GM21515 (cell line): Measurements from ENCODE around the gene FERMT1.
"Not testable (repeated sequence)": the region's sequence is repeated elsewhere in the genome, so short reads cannot be mapped to it uniquely, and the experiment has no call there.

Experiments
- ATAC-seq: cut with Tn5 transposase; IDR thresholded peaks from one replicate; pipeline ENCODE4 v1.9.1; 2021; ENCODE audit not compliant: unreplicated experiment

FERMT1 gene

DNA sequence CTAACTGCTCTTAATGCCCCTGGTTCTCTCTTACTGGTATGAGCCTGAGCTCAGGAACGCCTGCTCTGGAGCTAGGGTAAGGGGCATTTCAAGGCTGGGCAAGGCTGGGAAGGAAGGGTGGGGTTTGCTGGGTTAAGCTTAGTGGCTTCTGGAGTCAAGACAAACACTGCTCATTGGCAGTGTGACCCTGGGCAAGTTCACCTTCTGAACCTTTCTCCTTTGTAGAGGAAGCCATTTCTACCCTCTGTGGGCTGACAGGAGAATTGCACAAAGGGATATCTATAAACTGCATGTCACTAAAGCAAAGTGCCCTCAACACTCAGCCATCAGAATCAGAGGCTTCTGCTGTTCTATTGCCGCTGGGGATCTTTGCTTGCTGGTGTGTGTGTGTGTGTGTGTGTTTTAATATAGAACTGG is 48.7 kb downstream of the FERMT1 start:
- no peak for ATAC-seq

DNA sequence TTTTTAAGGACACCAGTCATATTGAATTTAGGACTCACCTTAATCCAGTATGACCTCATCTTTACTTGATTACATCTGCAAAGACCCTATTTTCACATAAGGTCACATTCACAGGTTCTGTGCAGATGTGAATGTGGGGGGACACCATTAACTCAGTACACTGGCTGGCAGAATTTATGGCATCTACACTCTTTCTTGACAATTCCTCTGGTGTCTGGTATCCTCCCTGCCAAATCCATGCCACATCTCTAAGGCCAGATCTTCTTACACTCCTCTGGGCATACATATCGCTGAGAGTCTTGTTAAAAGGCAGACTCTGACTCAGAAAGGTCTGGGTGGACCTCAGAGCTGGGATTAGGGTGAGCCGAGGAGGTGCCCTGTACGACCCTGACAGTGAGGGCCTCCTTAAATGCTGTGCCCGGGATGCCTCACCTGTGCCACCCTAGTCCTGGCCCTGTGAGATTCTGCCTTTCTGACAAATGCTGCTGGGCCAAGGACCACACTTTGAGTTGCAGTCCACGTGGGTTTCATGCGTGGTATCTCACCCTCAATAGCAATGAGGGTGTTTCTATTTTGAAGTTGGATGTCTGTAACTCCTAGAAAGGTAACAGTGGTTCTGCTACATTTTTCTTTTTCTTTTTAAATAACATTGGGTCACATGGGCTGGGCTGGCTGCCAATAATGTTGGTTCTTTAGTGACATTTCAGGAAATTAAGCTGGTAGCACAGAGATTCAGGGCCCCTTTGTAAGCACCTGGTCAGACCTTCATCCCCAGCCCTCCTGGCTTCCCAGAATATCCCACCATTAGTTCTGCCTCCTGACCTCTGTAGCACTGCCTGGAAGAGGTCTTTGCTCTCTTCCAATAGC is 51.8 kb downstream of the FERMT1 start:
- no peak for ATAC-seq

- ATAC-seq = no peak
Observed at GRCh38 chr20:6069669-6070068, 53.2 kb downstream of the FERMT1 start.

GRCh38 chr20:6067763-6068318 is 55.0 kb downstream of the FERMT1 start:
- no peak for ATAC-seq

GRCh38 chr20:6066582-6066981 is 56.2 kb downstream of the FERMT1 start:
- no peak for ATAC-seq

- no peak for ATAC-seq
Observed at GRCh38 chr20:6061544-6061943, 61.3 kb downstream of the FERMT1 start.

DNA sequence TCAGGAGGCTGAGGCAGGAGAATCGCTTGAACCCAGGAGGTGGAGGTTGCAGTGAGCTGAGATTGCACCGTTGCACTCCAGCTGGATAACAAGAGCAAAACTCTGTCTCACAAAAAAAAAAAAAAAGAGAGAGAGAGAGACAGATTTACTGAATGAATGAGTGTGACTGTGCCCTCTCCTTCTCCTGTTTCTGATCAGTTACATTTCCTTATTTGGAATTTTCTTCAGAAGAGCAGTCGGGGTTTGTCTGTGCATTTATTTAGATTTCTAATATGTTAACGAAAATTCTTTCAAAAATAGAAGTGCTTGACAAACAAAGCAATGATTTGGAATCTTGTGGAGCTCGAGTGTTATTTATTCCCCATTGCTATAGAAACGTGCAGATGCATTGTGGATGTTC is 62.6 kb downstream of the FERMT1 start:
- no peak for ATAC-seq

GRCh38 chr20:6058684-6059295 is 64.0 kb downstream of the FERMT1 start:
- ATAC-seq = no peak

DNA sequence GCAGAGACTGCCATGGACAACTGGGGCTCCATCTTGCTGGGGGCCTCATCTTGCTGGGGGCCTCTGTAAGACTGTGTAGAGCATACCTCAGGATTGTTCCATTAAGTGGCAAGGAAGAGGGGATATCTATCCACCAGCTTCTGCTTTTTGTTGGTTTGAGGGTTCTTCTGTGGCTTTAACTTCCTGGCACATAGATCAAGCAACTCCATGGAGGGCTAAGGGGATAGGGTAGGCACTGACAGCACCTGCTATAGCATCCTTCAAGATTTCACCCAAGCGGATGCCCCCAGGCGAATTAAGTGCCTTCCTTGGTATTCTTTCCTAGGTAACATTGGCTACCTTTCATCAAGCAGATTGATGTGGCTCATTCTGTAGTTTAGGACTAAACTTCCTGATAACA is 65.1 kb downstream of the FERMT1 start:
- no peak for ATAC-seq

- no peak for ATAC-seq
Observed at GRCh38 chr20:6057139-6057538, 65.7 kb downstream of the FERMT1 start.

GRCh38 chr20:6055981-6056569 is 66.8 kb downstream of the FERMT1 start:
- ATAC-seq = no peak

DNA sequence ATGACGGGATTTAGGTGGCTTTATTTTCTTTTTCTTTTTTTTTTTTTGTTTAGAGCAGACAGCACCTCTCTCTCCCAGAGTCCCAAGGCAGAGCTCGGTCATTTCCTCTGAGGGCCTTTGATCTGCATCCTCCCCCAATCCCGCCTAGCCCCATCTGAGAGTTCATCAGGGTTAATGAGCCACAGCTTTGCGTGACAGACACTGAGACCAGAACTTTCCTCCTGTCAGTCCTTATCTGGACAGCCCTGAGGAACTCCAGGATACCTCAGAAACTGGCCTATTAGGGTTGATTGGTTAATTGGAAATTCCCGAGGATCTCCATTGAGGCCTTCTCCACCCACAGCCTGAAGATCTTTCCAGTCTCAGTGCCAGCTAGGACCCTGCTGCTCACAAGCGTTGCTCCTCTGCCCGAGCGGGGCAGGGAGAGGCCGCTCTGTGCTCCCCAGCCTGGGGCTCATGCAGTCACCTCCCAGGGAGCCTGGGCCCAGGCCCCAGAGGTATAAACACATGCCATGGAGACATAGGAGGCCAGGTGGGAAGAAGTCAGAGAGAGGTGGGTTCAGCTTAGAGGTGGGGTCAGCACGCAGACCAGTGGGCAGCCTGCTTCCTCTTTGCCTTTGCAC is 67.6 kb downstream of the FERMT1 start:
- no peak for ATAC-seq

DNA sequence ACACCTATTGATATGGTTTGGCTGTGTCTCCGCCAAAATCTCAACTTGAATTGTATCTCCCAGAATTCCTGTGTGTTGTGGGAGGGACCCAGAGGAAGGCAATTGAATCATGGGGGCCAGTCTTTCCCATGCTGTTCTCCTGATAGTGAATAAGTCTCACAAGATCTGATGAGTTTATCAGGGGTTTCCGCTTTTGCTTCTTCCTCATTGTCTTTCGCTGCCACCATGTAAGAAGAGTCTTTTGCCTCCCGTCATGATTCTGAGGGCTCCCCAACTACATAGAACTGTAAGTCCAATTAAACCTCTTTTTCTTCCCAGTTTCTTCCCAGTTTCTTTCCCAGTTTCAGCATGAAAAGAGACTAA is 68.2 kb downstream of the FERMT1 start:
- not testable (repeated sequence) for ATAC-seq

DNA sequence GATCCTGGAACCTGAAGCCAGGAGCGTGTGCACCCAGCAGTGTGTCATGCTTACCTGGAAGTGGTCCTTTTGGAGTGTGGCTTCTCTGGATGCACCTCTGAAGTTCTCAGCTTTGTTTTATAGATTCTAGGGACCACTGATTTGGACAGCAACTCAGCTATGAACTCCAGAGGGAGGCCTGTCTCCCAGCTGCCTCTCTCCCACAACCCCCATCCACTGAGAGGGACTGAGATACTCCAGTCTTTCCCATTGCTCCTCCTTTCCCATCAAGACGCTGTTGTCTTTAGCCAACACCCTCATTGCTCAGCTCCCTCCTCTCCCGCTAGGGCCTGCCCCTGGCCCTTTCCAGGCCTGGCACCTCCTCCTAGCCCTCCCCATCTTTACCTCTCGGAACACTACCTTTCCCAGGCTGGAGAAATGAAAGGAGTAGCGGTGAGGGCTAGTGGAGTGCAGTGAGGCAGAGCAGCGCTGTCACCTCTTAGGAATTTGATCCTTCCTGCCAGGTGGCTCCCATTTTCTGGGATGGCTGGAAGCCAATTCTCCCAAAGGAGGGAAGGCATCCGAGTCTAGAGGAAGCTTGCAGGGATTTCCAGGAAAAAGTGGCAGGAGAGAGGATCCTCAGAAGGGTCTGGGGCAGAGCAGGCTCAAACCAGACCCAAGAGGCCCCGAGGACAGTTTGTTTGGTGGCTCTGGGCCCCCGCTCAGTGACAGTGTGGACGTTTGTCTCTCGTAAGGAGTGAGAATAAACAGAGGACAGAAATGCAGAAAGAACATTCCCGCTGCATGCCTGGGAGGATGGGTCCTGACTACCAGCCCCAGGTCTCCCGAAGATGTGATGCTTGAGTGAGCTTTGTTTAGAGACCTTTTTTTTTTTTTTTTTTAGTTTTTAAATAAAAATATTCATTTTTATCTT is 68.8 kb downstream of the FERMT1 start, which contains the start of gene LRRN4:
Gene LRRN4 (minus strand): TSS at position 285 of the 913 bp plus-strand sequence. CDS start 1,261 bp downstream, outside the sequence.
- ATAC-seq = no peak

GRCh38 chr20:6053064-6053775 is 69.6 kb downstream of the FERMT1 start:
- ATAC-seq = no peak

DNA sequence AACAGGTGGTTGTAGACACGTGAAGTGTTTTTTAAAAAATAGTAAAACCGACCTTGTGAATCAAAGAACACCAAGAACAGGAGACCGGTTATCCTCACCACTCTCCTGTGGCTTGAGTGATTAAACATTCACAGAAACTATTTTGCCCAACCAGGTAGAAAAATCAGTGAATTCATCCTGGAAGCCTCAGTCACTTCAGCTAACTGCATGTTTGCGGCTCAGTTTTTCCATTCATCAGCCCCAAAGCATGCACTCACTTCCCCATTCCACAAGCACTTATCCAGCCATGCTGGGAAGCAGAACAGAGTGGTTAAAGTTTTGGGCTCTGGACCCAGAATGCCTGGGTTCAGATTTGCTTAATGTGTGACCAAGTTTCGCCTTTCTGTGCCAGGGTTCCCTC is 71.3 kb downstream of the FERMT1 start:
- ATAC-seq = no peak

GRCh38 chr20:6048391-6048790 is 74.4 kb downstream of the FERMT1 start:
- ATAC-seq = no peak

- ATAC-seq = no peak
Observed at GRCh38 chr20:6046432-6046831, 76.4 kb downstream of the FERMT1 start.

DNA sequence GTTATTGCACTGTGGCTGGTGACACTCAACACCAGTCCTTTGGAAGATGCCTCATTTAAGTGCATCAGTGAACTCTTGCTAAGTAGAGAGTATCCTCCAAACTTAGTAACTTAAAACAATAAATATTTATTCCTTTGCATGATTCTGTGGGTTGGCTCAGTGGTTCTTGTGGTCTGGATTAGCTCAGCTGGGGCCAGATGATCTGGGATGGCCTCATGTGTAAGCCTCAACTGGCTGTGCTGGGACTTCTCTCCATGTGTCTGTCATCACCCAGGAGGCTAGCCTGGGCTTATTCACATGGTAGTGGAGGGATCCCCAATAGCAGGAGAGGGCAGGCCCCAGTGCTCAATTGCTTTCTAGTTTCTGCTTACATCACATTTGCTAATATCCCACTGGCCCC is 77.3 kb downstream of the FERMT1 start:
- no peak for ATAC-seq

DNA sequence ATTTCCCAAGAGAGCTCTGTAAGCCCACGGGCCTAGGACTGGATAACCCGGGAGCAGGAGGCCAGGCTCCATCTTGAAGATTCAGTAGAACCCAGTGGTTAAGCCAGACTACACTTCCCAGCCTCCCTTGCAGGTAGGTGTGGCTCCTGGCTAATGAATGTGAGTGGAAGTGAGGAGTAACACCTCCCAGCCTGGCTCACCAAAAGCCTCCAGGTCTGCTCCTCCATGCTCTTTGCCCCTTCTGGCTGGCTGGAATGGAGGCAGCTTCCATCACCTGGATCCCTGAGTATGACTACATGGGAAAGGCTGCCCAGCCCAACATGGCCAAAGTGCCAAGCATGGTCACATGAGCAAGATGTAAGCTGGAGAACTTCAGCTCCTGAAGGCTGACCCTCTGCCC is 78.7 kb downstream of the FERMT1 start:
- ATAC-seq = no peak
